Thoracic aorta (tissue), 2 donors: ENCODE results near the gene PHACTR4. TPM values are rescaled to one million over a fixed set of nuclear protein-coding genes. Genes with fewer than 3 reads are reported as not detected.

Experiments used
- ATAC-seq: fragments of 150-250 bp; one replicate; pipeline ENCODE4 v1.8.0; 2017; ENCODE audit warnings: low read depth; ENCODE audit not compliant: insufficient number of reproducible peaks, low FRiP score
- DNase-seq: peaks from one replicate; pipeline ENCODE4 v3.0.0-alpha.2; 2020; ENCODE audit warnings: low spot score
- H3K27ac ChIP-seq, 2 donors: fragments of 200-600 bp; sonication (generic); 1 replicate in 1 of 2; 2 replicates in 1 of 2; pipeline ENCODE4 v1.5.1; 2016; ENCODE audit warnings: mild to moderate bottlenecking in 2 of 2, moderate library complexity in 2 of 2
- H3K27me3 ChIP-seq: fragments of 200-600 bp; sonication (generic); replicated peaks from 2 replicates; pipeline ENCODE4 v1.6.0; 2016; ENCODE audit warnings: mild to moderate bottlenecking; ENCODE audit not compliant: insufficient read depth
- H3K36me3 ChIP-seq: fragments of 200-600 bp; sonication (generic); one replicate; pipeline ENCODE4 v1.5.1; 2016
- H3K4me1 ChIP-seq, 2 donors: fragments of 200-600 bp; sonication (generic); 1 replicate in 1 of 2; 2 replicates in 1 of 2; pipeline versions ENCODE4 v1.5.1 to v1.6.0; 2016; ENCODE audit warnings: low read depth in 2 of 2, mild to moderate bottlenecking in 1 of 2; ENCODE audit not compliant: control insufficient read depth in 1 of 2
- H3K4me3 ChIP-seq: fragments of 200-600 bp; sonication (generic); 2 replicates; pipeline ENCODE4 v1.5.1; 2016; ENCODE audit warnings: mild to moderate bottlenecking
- H3K9me3 ChIP-seq: fragments of 200-600 bp; sonication (generic); 2 replicates; pipeline ENCODE4 v1.5.1; 2016
- total RNA-seq, 2 donors: library from RNA; depleted of rRNA; stranded (reverse); fragments of >200 nt; gene quantifications; one replicate each; pipeline versions ENCODE4 v1.1.0 to v1.2.3, GENCODE V29; 2016
- TF ChIP-seq, protein P1 (sequence below): fragments of 200-600 bp; sonication (generic); IDR thresholded peaks from one replicate; pipeline ENCODE4 v1.5.1; 2019; ENCODE audit warnings: antibody characterized with exemption

Gene PHACTR4
- total RNA-seq, 2 donors from 2014 or later: 17.6 to 30.8 TPM

- ATAC-seq (no peak), DNase-seq (no peak)
- peaks cover 0 to 7% of the 10 kb centered on the region in 2 donors for H3K4me1 ChIP-seq
- no peaks in the 10 kb centered on the region for H3K27me3 ChIP-seq
- H3K36me3 ChIP-seq: no peaks in the 10 kb centered on the region
- TF ChIP-seq, protein P1, sequence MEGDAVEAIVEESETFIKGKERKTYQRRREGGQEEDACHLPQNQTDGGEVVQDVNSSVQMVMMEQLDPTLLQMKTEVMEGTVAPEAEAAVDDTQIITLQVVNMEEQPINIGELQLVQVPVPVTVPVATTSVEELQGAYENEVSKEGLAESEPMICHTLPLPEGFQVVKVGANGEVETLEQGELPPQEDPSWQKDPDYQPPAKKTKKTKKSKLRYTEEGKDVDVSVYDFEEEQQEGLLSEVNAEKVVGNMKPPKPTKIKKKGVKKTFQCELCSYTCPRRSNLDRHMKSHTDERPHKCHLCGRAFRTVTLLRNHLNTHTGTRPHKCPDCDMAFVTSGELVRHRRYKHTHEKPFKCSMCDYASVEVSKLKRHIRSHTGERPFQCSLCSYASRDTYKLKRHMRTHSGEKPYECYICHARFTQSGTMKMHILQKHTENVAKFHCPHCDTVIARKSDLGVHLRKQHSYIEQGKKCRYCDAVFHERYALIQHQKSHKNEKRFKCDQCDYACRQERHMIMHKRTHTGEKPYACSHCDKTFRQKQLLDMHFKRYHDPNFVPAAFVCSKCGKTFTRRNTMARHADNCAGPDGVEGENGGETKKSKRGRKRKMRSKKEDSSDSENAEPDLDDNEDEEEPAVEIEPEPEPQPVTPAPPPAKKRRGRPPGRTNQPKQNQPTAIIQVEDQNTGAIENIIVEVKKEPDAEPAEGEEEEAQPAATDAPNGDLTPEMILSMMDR: no peak
- no peaks in the 10 kb centered on the region for H3K9me3 ChIP-seq
- no peak overlapping the region for H3K4me3 ChIP-seq
- H3K27ac ChIP-seq: no peak overlapping the region
These were observed 24.6 kb downstream of the PHACTR4 start for GRCh38 chr1:28394136-28394535.

DNA sequence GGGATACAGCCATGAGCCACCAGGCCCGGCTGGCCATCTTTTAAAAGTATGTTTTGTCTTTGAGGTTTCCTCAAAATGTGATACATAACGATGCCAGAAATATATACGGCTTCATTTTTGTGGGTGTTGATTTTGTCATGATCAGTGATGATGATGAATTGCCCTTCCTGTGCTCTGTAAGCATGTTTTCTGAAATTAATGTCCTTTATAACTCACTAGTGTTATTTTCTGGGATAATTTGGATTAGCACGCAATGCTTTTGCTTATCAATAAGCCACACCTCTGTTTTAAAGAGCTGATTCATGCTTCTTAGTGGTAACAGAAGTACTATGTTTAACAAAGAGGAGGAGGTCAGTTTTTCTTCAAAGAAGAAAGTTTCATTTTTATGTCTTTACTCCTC is 25.6 kb downstream of the PHACTR4 start:
- DNase-seq: no peak
- H3K9me3 ChIP-seq: no peaks in the 10 kb centered on the region

DNA sequence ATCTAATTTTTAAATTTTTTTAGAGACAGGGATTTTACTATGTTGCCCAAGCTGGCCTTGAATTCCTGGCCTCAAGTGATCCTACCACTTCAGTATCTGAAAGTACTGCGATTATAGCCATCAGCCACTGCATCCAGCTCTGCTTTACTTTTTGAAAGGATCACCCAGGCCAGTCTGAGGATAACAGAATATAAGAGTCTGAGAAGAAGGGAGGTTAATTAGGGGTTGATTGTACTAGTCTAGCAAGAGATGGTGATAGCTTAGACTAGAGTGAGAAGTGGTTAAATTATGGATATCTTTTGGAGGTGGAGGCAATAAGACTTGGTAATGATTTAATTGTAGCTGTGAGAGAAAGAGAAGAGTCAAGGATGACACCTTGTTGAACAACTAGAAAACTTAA is 32.2 kb downstream of the PHACTR4 start:
- ATAC-seq: no peak
- DNase-seq: no peak
- Histone ChIP-seq H3K36me3 (no peaks in the 10 kb centered on the region), H3K27ac (no peak overlapping the region), H3K27me3 (no peaks in the 10 kb centered on the region), H3K4me3 (no peak overlapping the region), H3K4me1 (no peaks in the 10 kb centered on the region), H3K9me3 (no peaks in the 10 kb centered on the region)
- TF ChIP-seq, protein P1: no peak

More for the DNA sequence above, 25.6 kb downstream of the PHACTR4 start:
- ATAC-seq: no peak
- TF ChIP-seq, protein P1: no peak
- Histone ChIP-seq H3K27ac (no peak overlapping the region), H3K36me3 (no peaks in the 10 kb centered on the region), H3K4me3 (no peak overlapping the region), H3K27me3 (no peaks in the 10 kb centered on the region), H3K4me1 (peaks cover 0 to 7% of the 10 kb centered on the region in 2 donors)

- H3K4me3 ChIP-seq: no peak overlapping the region
- ATAC-seq (no peak), DNase-seq (no peak)
- H3K9me3 ChIP-seq: no peaks in the 10 kb centered on the region
- H3K27ac ChIP-seq: no peak overlapping the region
- TF ChIP-seq, protein P1: no peak
- peaks cover 0 to 4% of the 10 kb centered on the region in 2 donors for H3K4me1 ChIP-seq
- H3K36me3 ChIP-seq: no peaks in the 10 kb centered on the region
- no peaks in the 10 kb centered on the region for H3K27me3 ChIP-seq
These were observed 39.5 kb downstream of the PHACTR4 start for GRCh38 chr1:28409090-28409489.

- ATAC-seq (no peak), DNase-seq (no peak)
These were observed 42.1 kb downstream of the PHACTR4 start for GRCh38 chr1:28411656-28412055.

More at GRCh38 chr1:28411656-28412055, 42.1 kb downstream of the PHACTR4 start:
- Histone ChIP-seq H3K4me1 (peaks cover 1 to 4% of the 10 kb centered on the region in 2 donors), H3K36me3 (no peaks in the 10 kb centered on the region), H3K27ac (no peak overlapping the region), H3K4me3 (no peak overlapping the region), H3K27me3 (no peaks in the 10 kb centered on the region), H3K9me3 (no peaks in the 10 kb centered on the region)
- TF ChIP-seq, protein P1: no peak
